ENCODE results near the gene MNX1. TPM values are rescaled to one million over a fixed set of nuclear protein-coding genes. Genes with fewer than 3 reads are reported as not detected.

MNX1 gene
- total RNA-seq, 4 donors from 2014 or later: 0.28 TPM; not detected in 3

DNA sequence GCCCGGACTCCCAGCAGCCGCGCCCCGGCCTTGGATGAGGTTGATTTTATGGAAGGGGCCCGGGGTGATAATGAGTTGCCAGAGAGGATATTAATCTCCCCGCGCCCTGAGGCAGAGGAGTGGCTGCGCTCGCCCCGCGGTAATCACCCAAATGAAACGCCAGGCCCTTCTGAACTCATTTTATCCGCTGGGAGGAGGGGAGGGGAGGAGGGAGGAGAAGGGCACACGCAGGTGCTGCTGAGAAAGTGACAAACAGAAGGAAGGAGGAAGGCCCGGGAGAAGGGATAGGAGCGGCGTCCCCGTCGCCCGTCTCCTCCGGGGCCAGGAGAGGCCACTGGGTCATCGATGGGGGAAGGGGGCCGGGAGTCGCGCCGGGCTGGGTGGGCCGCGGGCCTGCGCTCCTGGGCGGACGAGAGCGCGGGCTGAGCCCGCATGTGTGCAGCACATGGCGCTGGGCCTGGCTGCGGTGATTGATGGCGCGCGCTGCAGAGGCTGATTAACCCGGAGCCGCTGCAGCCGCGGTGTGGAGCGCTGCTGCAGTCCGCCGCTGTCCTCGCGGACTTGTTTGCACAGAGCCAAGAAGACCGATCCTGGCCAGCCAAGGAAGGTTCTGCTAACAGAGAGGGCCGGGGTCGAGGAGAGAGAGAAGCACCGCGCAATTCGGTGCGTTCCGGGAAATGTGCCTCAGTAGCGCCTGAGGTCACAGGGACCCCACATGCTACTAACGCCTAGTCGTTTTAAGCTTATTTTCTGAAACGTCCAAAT is 6.5 kb downstream of the MNX1 start:
- Histone ChIP-seq H3K9me3 (no peaks in the 10 kb centered on the region), H3K27me3 (peaks cover 45 to 67% of the 10 kb centered on the region in 2 donors), H3K4me1 (peaks cover 4 to 23% of the 10 kb centered on the region in 2 donors), H3K4me3 (no peak overlapping the region), H3K36me3 (no peaks in the 10 kb centered on the region), H3K27ac (no peak overlapping the region)
- intact Hi-C loops (cut with DNase I; ENCODE audit: low total_unique reads): no loop called here
- no peak for TF ChIP-seq POLR2A (IDR thresholded peaks at IDR 0.05)
- TF ChIP-seq, protein P1, sequence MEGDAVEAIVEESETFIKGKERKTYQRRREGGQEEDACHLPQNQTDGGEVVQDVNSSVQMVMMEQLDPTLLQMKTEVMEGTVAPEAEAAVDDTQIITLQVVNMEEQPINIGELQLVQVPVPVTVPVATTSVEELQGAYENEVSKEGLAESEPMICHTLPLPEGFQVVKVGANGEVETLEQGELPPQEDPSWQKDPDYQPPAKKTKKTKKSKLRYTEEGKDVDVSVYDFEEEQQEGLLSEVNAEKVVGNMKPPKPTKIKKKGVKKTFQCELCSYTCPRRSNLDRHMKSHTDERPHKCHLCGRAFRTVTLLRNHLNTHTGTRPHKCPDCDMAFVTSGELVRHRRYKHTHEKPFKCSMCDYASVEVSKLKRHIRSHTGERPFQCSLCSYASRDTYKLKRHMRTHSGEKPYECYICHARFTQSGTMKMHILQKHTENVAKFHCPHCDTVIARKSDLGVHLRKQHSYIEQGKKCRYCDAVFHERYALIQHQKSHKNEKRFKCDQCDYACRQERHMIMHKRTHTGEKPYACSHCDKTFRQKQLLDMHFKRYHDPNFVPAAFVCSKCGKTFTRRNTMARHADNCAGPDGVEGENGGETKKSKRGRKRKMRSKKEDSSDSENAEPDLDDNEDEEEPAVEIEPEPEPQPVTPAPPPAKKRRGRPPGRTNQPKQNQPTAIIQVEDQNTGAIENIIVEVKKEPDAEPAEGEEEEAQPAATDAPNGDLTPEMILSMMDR (IDR thresholded peaks at IDR 0.05): no peak
- DNase-seq: no peak

DNA sequence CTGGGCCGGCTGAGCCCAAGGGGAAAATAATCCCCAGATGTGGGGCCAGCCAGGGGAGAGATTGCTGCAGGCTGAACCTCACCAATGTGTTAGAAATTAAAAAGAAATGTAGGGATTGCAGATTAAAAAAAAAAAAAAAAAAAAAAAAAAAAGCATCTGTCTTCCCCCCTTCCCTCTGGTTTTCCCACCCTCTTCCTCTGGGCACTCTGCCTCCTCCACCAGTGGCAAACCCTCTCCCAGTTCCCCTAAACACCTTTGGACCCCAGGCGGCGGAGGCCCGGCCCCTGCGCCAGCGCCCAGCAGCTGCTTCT is 7.1 kb downstream of the MNX1 start:
- intact Hi-C loops (cut with DNase I; ENCODE audit: low total_unique reads): no loop called here
- Histone ChIP-seq H3K4me1 (peaks cover 4 to 23% of the 10 kb centered on the region in 2 donors), H3K27me3 (peaks cover 45 to 65% of the 10 kb centered on the region in 2 donors)

DNA sequence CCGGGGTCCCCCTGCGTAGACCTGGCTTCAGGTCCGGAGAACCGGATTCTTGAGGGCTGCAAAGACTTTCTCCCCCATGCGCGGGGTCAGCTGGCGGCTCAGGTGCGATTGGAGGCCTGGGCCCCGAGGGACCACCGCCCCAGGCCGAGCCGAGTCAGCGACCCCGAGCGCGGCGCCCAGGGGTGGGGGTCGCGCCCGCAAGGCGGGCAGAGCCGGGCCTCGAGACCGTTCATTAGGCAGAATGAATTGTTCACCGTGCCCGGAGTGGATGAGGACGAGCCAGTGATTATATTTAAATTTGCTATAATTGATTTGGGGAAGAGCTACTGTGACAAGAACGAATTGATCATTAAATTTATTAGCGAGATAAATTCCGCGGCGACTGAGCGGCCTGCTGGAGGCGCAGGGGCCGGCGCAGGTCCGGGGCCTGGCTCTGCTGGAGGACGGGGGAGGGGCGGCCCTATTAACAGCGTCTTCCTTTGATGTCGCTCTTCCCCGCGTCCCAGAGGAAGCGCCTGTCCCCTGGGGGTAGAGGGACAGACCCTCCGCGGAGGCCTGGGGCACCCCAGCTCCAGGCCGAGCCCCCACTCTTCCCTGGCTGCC is 7.5 kb downstream of the MNX1 start:
- Histone ChIP-seq H3K9me3 (no peaks in the 10 kb centered on the region), H3K4me1 (peaks cover 4 to 23% of the 10 kb centered on the region in 2 donors), H3K4me3 (no peak overlapping the region), H3K36me3 (no peaks in the 10 kb centered on the region), H3K27me3 (peaks cover 41 to 62% of the 10 kb centered on the region in 2 donors), H3K27ac (no peak overlapping the region)
- intact Hi-C loops (cut with DNase I; ENCODE audit: low total_unique reads): no loop called here
- DNase-seq: no peak
- TF ChIP-seq POLR2A (IDR thresholded peaks at IDR 0.05): no peak
- TF ChIP-seq, protein P1 (IDR thresholded peaks at IDR 0.05): no peak

More for the DNA sequence above, 7.1 kb downstream of the MNX1 start:
- TF ChIP-seq POLR2A (IDR thresholded peaks at IDR 0.05): no peak
- TF ChIP-seq, protein P1 (IDR thresholded peaks at IDR 0.05): no peak
- H3K36me3 ChIP-seq: no peaks in the 10 kb centered on the region
- no peak overlapping the region for H3K4me3 ChIP-seq
- no peak overlapping the region for H3K27ac ChIP-seq
- no peaks in the 10 kb centered on the region for H3K9me3 ChIP-seq
- DNase-seq: no peak

DNA sequence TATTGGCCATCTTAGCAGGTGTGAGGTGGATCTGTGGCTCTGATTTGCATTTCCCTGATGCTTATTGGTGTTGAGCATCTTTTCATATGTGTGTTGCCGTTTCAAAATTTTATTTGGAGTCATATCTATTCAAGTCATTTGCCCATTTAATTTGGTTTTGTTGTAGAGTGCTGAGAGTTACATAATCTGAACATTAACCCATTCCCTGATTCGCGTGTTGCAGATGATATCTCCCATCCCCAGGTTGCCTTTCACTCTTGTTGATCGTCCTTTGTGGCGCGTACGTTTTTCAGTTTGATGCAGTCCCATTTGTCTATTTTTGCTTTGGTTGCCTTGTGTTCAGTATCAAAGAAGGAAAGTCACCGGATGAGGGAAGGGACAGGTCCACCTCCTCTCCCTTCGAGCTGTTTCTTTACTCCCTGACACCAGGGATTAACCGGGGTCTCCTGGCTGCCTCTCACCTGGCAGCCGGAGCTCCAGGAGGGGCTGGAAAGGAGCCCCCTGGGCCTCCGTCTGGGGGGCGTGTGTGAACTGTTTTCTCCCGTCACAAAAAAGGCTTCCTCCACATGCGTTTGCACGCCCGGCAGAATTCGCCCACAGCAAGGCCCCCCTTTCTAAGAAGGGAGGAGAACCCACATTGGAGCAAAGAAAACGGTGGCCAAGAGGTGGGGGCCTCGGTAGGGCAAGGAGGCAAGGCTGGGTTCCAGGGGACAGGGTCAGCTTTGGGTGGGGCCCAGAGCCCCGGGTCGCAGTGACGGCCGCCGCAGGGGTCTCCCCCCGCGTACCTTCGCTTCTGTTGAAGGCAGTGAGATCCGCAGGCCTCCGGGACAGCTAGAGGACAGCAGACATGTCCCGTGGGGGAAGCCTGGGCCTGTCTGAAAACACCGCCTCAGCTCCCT is 8.3 kb downstream of the MNX1 start:
- Histone ChIP-seq H3K27ac (no peak overlapping the region), H3K27me3 (peaks cover 36 to 56% of the 10 kb centered on the region in 2 donors), H3K9me3 (no peaks in the 10 kb centered on the region), H3K4me1 (peaks cover 4 to 23% of the 10 kb centered on the region in 2 donors), H3K36me3 (no peaks in the 10 kb centered on the region), H3K4me3 (no peak overlapping the region)
- no peak for DNase-seq
- intact Hi-C loops (cut with DNase I; ENCODE audit: low total_unique reads): no loop called here
- no peak for TF ChIP-seq POLR2A (IDR thresholded peaks at IDR 0.05)
- TF ChIP-seq, protein P1 (IDR thresholded peaks at IDR 0.05): no peak

Data from uterus (tissue), 4 donors.